ENCODE results near the gene ANKRD2.

ANKRD2 gene

GRCh38 chr10:97611473-97611872 lies 38.9 kb downstream of the ANKRD2 start:
- no peak overlapping the region for H3K4me3 ChIP-seq (ENCODE audit: low read depth, low read length)

GRCh38 chr10:97612386-97612785 lies 39.8 kb downstream of the ANKRD2 start:
- H3K4me1 ChIP-seq (ENCODE audit: control insufficient read depth, insufficient read depth, low read length), result no peaks in the 10 kb centered on the region
- TF ChIP-seq ZNF184 (tag by site-specific recombination; IDR thresholded peaks at IDR 0.05) (no peak), ZNF354C (tag by site-specific recombination; IDR thresholded peaks at IDR 0.05; ENCODE audit: borderline replicate concordance, low read depth) (no peak), ZNF426 (tag by site-specific recombination; IDR thresholded peaks at IDR 0.05) (no peak), ZNF654 (tag by site-specific recombination; IDR thresholded peaks at IDR 0.05; ENCODE audit: low read depth) (peak; percentile 69), CTCF (tag by site-specific recombination; IDR thresholded peaks at IDR 0.05) (peak; percentile 70; the same call in 1 of the 2 replicates), ZBTB17 (tag by site-specific recombination; IDR thresholded peaks at IDR 0.05) (peak; percentile 50)
- no peak overlapping the region for H3K4me3 ChIP-seq (ENCODE audit: low read depth, low read length)
- H3K36me3 ChIP-seq (ENCODE audit: control insufficient read depth in 2 of 2, insufficient read depth in 1 of 2, low read length in 2 of 2), result peaks cover 0 to 7% of the 10 kb centered on the region in 2 experiments; a peak in 2 of 3 replicates
- POLR2A ChIA-PET, result interaction anchor here (0.6 kb wide), 1 partner anchor 20 kb away, joined by 10 read pairs; no protein-coding TSS in a partner anchor
- H3K27ac ChIP-seq (ENCODE audit: extremely low read depth, low read depth, low read length), result no peak overlapping the region
- CTCF ChIA-PET, result interaction anchor here (0.6 to 8.1 kb wide), 26 partner anchors 9 to 1707 kb away, joined by 3 to 78 read pairs (median 4); partner anchors contain the start of genes ANKRD2, C10orf62 and RRP12
- no peaks in the 10 kb centered on the region for H3K9me3 ChIP-seq (ENCODE audit: control insufficient read depth, insufficient read depth, low read depth, low read length)

More at GRCh38 chr10:97611473-97611872, 38.9 kb downstream of the ANKRD2 start:
- no peak overlapping the region for H3K27ac ChIP-seq (ENCODE audit: extremely low read depth, low read depth, low read length)
- H3K36me3 ChIP-seq (ENCODE audit: control insufficient read depth in 2 of 2, insufficient read depth in 1 of 2, low read length in 2 of 2), result peaks cover 0 to 7% of the 10 kb centered on the region in 2 experiments; a peak in 2 of 3 replicates
- H3K4me1 ChIP-seq (ENCODE audit: control insufficient read depth, insufficient read depth, low read length), result no peaks in the 10 kb centered on the region
- POLR2A ChIA-PET, result no interaction called here
- TF ChIP-seq ZNF571 (tag by site-specific recombination; IDR thresholded peaks at IDR 0.05) (no peak), AEBP2 (tag by site-specific recombination; IDR thresholded peaks at IDR 0.05; ENCODE audit: borderline replicate concordance) (no peak), KLF17 (tag by site-specific recombination; IDR thresholded peaks at IDR 0.05) (no peak), ZNF114 (tag by site-specific recombination; IDR thresholded peaks at IDR 0.05) (no peak), ZNF174 (tag by site-specific recombination; IDR thresholded peaks at IDR 0.05) (no peak), ZBTB8A (tag by site-specific recombination; IDR thresholded peaks at IDR 0.05) (no peak), ZNF600 (tag by site-specific recombination; IDR thresholded peaks at IDR 0.05) (no peak), ZNF274 (IDR thresholded peaks at IDR 0.05; ENCODE audit: low read length) (no peak), ZNF274 (tag by site-specific recombination; IDR thresholded peaks at IDR 0.05; ENCODE audit: borderline replicate concordance) (no peak), ZNF623 (tag by site-specific recombination; IDR thresholded peaks at IDR 0.05) (no peak), ZNF701 (tag by site-specific recombination; IDR thresholded peaks at IDR 0.05) (no peak), ZNF10 (tag by site-specific recombination; IDR thresholded peaks at IDR 0.05) (no peak), ZNF324 (tag by site-specific recombination; IDR thresholded peaks at IDR 0.05) (no peak), ZIC2 (tag by site-specific recombination; IDR thresholded peaks at IDR 0.05) (no peak), ZNF510 (tag by site-specific recombination; IDR thresholded peaks at IDR 0.05; ENCODE audit: insufficient replicate concordance) (no peak), ZFP37 (tag by site-specific recombination; IDR thresholded peaks at IDR 0.05) (no peak), ZNF580 (tag by site-specific recombination; IDR thresholded peaks at IDR 0.05) (no peak), ZNF555 (tag by site-specific recombination; conservative IDR thresholded peaks at IDR 0.05) (no peak), ZNF354C (tag by site-specific recombination; IDR thresholded peaks at IDR 0.05; ENCODE audit: borderline replicate concordance, low read depth) (no peak)
- CTCF ChIA-PET, result interaction anchor here (0.6 to 8.1 kb wide), 9 partner anchors 9 to 147 kb away, joined by 3 to 78 read pairs (median 6); partner anchors contain the start of gene ANKRD2
- no peaks in the 10 kb centered on the region for H3K9me3 ChIP-seq (ENCODE audit: control insufficient read depth, insufficient read depth, low read depth, low read length)
